HepG2 (cell line): ENCODE results near the gene RGS14. TPM values are rescaled to one million over a fixed set of nuclear protein-coding genes. Genes with fewer than 3 reads are reported as not detected.

Experiments used
- FOXA3 ChIP-seq: IDR thresholded peaks from 2 replicates; pipeline ENCODE4 v1.6.1; 2016; ENCODE audit warnings: missing genetic modification reagents, missing compliant biosample characterization
- ISL2 ChIP-seq: sonication (generic); formaldehyde crosslinking; IDR thresholded peaks from 2 replicates; pipeline ENCODE4 v1.5.0; 2020; ENCODE audit warnings: missing genetic modification reagents
- KAT7 ChIP-seq: IDR thresholded peaks from 2 replicates; pipeline ENCODE4 v1.6.1; 2018; ENCODE audit warnings: borderline replicate concordance, missing compliant biosample characterization
- NCOA1 ChIP-seq: sonication (generic); formaldehyde crosslinking; IDR thresholded peaks from 2 replicates; pipeline ENCODE4 v1.9.0; 2021; ENCODE audit warnings: missing genetic modification reagents
- RXRB ChIP-seq: IDR thresholded peaks from 2 replicates; pipeline ENCODE4 v1.6.1; 2016; ENCODE audit warnings: borderline replicate concordance, missing genetic modification reagents, missing compliant biosample characterization
- SETDB1 ChIP-seq: sonication (generic); formaldehyde crosslinking; IDR thresholded peaks from 2 replicates; pipeline ENCODE4 v1.5.1; 2020; ENCODE audit warnings: missing genetic modification reagents, mild to moderate bottlenecking, borderline replicate concordance
- ZNF530 ChIP-seq: sonication (generic); formaldehyde crosslinking; IDR thresholded peaks from 2 replicates; pipeline ENCODE4 v1.5.0; 2020; ENCODE audit warnings: low read depth, mild to moderate bottlenecking, missing genetic modification reagents
- ZNF746 ChIP-seq: sonication (generic); formaldehyde crosslinking; IDR thresholded peaks from 2 replicates; pipeline ENCODE4 v1.8.0; 2022; ENCODE audit warnings: mild to moderate bottlenecking, missing genetic modification reagents
- ZNF780A ChIP-seq: sonication (generic); formaldehyde crosslinking; IDR thresholded peaks from 2 replicates; pipeline ENCODE4 v1.8.0; 2022; ENCODE audit warnings: mild to moderate bottlenecking, missing genetic modification reagents, moderate library complexity
- polyA plus RNA-seq, 8 experiments: library from polyadenylated mRNA; depleted of rRNA in 3 of 8; stranded (reverse) in 7 of 8; unstranded in 1 of 8; fragments of >200 nt; fragmentation: Illumina TruSeq in 4 of 8; extraction: Trizol in 4 of 8; gene quantifications; 2 replicates each; pipeline versions ENCODE4 v1.2.1 to v1.2.3, GENCODE V29; 2011 to 2016; ENCODE audit warnings: low read depth in 4 of 8, missing spikeins in 1 of 8, mixed read lengths in 1 of 8; ENCODE audit not compliant: insufficient read depth in 1 of 8
- total RNA-seq, 5 experiments: library from RNA; depleted of rRNA; stranded (reverse); fragments of >200 nt; fragmentation: Illumina TruSeq; extraction: Trizol; gene quantifications; 2 replicates each; pipeline ENCODE4 v1.2.3, GENCODE V29; 2016; ENCODE audit warnings: low read depth in 1 of 5
- TF ChIP-seq, protein P1 (sequence below): sonication (generic); formaldehyde crosslinking; IDR thresholded peaks from 2 replicates; pipeline ENCODE4 v1.5.0; 2020; ENCODE audit warnings: mild to moderate bottlenecking, missing genetic modification reagents, borderline replicate concordance
- TF ChIP-seq, protein P2 (sequence below): sonication (generic); formaldehyde crosslinking; IDR thresholded peaks from 2 replicates; pipeline ENCODE4 v1.4.0; 2020; ENCODE audit warnings: missing genetic modification reagents, borderline replicate concordance
- TF ChIP-seq, protein P3 (sequence below): sonication (generic); formaldehyde crosslinking; IDR thresholded peaks from 2 replicates; pipeline ENCODE4 v1.4.0; 2020; ENCODE audit warnings: missing genetic modification reagents, borderline replicate concordance
- TF ChIP-seq, protein P4 (sequence below): sonication (generic); formaldehyde crosslinking; IDR thresholded peaks from 2 replicates; pipeline ENCODE4 v1.9.0; 2021; ENCODE audit warnings: missing genetic modification reagents, borderline replicate concordance

The RGS14 gene
- total and polyA plus RNA-seq, 2 of the 13 experiments (the other 11 are each of a cell fraction or from before 2014, with no cell fraction given): 11.1 to 17.2 TPM

DNA sequence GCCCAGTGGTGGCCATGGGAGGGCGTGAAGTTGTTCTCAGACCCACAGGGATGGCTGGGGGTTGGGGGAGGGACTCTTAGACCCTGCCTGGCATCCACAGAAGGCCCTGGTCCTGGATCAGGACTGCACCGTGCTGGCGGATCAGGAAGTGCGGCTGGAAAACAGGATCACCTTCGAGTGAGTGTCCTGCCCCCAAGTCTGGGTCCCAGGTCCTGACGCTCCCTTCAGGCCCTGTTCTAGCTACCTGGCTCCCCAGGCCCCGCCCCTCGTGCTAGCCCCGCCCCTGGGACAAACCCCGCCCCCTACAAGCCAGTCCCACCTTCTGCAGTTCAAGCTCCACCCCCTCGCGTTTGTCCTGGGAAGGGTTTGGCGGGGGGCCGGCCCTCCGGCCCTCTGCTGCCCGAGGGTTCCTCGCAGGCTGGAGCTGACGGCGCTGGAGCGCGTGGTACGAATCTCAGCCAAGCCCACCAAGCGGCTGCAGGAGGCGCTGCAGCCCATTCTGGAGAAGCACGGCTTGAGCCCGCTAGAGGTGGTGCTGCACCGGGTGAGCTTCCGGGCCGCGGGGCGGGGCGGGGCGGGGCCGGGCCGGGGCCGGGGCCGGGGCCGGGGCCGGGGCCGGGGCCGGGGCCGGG, 12.9 kb downstream of the RGS14 start (continued):
- TF ChIP-seq, protein P1, sequence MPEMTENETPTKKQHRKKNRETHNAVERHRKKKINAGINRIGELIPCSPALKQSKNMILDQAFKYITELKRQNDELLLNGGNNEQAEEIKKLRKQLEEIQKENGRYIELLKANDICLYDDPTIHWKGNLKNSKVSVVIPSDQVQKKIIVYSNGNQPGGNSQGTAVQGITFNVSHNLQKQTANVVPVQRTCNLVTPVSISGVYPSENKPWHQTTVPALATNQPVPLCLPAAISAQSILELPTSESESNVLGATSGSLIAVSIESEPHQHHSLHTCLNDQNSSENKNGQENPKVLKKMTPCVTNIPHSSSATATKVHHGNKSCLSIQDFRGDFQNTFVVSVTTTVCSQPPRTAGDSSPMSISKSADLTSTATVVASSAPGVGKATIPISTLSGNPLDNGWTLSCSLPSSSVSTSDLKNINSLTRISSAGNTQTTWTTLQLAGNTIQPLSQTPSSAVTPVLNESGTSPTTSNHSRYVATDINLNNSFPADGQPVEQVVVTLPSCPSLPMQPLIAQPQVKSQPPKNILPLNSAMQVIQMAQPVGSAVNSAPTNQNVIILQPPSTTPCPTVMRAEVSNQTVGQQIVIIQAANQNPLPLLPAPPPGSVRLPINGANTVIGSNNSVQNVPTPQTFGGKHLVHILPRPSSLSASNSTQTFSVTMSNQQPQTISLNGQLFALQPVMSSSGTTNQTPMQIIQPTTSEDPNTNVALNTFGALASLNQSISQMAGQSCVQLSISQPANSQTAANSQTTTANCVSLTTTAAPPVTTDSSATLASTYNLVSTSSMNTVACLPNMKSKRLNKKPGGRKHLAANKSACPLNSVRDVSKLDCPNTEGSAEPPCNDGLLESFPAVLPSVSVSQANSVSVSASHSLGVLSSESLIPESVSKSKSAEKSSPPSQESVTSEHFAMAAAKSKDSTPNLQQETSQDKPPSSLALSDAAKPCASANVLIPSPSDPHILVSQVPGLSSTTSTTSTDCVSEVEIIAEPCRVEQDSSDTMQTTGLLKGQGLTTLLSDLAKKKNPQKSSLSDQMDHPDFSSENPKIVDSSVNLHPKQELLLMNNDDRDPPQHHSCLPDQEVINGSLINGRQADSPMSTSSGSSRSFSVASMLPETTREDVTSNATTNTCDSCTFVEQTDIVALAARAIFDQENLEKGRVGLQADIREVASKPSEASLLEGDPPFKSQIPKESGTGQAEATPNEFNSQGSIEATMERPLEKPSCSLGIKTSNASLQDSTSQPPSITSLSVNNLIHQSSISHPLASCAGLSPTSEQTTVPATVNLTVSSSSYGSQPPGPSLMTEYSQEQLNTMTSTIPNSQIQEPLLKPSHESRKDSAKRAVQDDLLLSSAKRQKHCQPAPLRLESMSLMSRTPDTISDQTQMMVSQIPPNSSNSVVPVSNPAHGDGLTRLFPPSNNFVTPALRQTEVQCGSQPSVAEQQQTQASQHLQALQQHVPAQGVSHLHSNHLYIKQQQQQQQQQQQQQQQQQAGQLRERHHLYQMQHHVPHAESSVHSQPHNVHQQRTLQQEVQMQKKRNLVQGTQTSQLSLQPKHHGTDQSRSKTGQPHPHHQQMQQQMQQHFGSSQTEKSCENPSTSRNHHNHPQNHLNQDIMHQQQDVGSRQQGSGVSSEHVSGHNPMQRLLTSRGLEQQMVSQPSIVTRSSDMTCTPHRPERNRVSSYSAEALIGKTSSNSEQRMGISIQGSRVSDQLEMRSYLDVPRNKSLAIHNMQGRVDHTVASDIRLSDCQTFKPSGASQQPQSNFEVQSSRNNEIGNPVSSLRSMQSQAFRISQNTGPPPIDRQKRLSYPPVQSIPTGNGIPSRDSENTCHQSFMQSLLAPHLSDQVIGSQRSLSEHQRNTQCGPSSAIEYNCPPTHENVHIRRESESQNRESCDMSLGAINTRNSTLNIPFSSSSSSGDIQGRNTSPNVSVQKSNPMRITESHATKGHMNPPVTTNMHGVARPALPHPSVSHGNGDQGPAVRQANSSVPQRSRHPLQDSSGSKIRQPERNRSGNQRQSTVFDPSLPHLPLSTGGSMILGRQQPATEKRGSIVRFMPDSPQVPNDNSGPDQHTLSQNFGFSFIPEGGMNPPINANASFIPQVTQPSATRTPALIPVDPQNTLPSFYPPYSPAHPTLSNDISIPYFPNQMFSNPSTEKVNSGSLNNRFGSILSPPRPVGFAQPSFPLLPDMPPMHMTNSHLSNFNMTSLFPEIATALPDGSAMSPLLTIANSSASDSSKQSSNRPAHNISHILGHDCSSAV: no peak
- TF ChIP-seq, protein P2, sequence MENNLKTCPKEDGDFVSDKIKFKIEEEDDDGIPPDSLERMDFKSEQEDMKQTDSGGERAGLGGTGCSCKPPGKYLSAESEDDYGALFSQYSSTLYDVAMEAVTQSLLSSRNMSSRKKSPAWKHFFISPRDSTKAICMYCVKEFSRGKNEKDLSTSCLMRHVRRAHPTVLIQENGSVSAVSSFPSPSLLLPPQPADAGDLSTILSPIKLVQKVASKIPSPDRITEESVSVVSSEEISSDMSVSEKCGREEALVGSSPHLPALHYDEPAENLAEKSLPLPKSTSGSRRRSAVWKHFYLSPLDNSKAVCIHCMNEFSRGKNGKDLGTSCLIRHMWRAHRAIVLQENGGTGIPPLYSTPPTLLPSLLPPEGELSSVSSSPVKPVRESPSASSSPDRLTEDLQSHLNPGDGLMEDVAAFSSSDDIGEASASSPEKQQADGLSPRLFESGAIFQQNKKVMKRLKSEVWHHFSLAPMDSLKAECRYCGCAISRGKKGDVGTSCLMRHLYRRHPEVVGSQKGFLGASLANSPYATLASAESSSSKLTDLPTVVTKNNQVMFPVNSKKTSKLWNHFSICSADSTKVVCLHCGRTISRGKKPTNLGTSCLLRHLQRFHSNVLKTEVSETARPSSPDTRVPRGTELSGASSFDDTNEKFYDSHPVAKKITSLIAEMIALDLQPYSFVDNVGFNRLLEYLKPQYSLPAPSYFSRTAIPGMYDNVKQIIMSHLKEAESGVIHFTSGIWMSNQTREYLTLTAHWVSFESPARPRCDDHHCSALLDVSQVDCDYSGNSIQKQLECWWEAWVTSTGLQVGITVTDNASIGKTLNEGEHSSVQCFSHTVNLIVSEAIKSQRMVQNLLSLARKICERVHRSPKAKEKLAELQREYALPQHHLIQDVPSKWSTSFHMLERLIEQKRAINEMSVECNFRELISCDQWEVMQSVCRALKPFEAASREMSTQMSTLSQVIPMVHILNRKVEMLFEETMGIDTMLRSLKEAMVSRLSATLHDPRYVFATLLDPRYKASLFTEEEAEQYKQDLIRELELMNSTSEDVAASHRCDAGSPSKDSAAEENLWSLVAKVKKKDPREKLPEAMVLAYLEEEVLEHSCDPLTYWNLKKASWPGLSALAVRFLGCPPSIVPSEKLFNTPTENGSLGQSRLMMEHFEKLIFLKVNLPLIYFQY: peak; percentile 91
- TF ChIP-seq ZNF530 (CRISPR knock-in tag) (no peak), SETDB1 (CRISPR knock-in tag) (no peak), ZNF780A (no peak), FOXA3 (CRISPR knock-in tag) (peak; percentile 62), ISL2 (CRISPR knock-in tag) (peak; percentile 63), ZNF746 (CRISPR knock-in tag) (no peak), RXRB (peak; percentile 56), KAT7 (CRISPR knock-in tag) (no peak), NCOA1 (CRISPR knock-in tag) (no peak)
- TF ChIP-seq, protein P3, sequence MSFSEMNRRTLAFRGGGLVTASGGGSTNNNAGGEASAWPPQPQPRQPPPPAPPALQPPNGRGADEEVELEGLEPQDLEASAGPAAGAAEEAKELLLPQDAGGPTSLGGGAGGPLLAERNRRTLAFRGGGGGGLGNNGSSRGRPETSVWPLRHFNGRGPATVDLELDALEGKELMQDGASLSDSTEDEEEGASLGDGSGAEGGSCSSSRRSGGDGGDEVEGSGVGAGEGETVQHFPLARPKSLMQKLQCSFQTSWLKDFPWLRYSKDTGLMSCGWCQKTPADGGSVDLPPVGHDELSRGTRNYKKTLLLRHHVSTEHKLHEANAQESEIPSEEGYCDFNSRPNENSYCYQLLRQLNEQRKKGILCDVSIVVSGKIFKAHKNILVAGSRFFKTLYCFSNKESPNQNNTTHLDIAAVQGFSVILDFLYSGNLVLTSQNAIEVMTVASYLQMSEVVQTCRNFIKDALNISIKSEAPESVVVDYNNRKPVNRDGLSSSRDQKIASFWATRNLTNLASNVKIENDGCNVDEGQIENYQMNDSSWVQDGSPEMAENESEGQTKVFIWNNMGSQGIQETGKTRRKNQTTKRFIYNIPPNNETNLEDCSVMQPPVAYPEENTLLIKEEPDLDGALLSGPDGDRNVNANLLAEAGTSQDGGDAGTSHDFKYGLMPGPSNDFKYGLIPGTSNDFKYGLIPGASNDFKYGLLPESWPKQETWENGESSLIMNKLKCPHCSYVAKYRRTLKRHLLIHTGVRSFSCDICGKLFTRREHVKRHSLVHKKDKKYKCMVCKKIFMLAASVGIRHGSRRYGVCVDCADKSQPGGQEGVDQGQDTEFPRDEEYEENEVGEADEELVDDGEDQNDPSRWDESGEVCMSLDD: no peak
- TF ChIP-seq, protein P4, sequence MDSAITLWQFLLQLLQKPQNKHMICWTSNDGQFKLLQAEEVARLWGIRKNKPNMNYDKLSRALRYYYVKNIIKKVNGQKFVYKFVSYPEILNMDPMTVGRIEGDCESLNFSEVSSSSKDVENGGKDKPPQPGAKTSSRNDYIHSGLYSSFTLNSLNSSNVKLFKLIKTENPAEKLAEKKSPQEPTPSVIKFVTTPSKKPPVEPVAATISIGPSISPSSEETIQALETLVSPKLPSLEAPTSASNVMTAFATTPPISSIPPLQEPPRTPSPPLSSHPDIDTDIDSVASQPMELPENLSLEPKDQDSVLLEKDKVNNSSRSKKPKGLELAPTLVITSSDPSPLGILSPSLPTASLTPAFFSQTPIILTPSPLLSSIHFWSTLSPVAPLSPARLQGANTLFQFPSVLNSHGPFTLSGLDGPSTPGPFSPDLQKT (CRISPR knock-in tag): no peak
